Measurements from ENCODE around the gene AEBP1.

Gene AEBP1

DNA sequence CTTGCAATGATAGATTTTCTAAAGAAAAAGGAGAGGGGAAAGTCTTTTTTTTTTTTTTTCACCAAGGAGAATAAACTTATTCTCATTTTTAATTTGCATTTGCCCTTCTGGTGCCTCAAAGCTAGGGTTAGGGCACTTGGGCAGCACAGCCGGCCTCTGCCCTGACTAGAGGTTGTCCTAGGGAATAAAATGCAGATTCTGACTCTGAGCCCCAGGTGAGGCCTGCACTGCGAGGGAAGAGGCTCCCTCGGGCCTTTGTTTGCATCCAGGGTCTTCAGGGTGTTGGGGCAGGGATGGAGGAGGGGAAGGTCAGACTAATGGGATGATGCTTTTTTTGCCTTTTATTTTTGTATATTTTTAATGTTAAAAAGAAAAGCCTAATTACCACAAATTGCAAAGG is 29.1 kb downstream of the AEBP1 start:
- TF ChIP-seq, protein P1, sequence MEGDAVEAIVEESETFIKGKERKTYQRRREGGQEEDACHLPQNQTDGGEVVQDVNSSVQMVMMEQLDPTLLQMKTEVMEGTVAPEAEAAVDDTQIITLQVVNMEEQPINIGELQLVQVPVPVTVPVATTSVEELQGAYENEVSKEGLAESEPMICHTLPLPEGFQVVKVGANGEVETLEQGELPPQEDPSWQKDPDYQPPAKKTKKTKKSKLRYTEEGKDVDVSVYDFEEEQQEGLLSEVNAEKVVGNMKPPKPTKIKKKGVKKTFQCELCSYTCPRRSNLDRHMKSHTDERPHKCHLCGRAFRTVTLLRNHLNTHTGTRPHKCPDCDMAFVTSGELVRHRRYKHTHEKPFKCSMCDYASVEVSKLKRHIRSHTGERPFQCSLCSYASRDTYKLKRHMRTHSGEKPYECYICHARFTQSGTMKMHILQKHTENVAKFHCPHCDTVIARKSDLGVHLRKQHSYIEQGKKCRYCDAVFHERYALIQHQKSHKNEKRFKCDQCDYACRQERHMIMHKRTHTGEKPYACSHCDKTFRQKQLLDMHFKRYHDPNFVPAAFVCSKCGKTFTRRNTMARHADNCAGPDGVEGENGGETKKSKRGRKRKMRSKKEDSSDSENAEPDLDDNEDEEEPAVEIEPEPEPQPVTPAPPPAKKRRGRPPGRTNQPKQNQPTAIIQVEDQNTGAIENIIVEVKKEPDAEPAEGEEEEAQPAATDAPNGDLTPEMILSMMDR (IDR thresholded peaks at IDR 0.05), result no peak
- Histone ChIP-seq H3K27ac (no peak overlapping the region), H3K4me3 (no peak overlapping the region)
- no peak for DNase-seq (ENCODE audit: low spot score)

DNA sequence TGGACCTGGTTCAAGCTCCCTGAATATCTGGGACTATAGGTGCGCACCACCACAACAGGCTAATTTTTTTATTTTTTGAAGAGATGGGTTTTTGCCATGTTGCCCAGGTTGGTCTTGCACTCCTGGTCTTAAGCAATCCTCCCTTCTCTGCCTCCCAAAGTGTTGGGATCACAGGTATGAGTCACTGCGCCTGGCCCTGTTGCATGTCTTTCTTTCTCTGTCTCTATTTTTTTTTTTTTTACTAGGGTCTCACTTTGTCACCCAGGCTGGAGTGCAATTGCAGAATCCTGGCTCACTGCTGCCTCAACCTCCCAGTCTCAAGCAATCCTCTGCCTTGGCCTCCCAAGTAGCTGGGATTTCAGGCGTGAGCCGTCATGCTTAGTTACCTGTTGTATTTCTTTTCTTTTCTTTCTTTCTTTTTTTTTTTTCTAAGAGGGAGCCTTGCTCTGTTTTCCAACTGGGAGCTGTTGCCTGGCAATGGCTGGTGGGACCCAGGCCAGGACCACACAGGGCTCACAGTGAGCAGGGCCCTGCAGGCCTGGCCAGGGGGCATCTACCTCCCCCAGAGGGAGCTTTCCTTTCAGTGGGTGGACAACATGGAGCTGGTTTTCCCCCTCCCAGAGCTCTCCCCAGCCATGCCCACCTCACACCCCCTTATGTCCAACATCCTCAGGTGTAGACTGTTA is 30.9 kb downstream of the AEBP1 start:
- no peak overlapping the region for H3K27ac ChIP-seq
- TF ChIP-seq, protein P1 (IDR thresholded peaks at IDR 0.05), result no peak
- DNase-seq (ENCODE audit: low spot score), result no peak
- H3K4me3 ChIP-seq, result no peak overlapping the region

DNA sequence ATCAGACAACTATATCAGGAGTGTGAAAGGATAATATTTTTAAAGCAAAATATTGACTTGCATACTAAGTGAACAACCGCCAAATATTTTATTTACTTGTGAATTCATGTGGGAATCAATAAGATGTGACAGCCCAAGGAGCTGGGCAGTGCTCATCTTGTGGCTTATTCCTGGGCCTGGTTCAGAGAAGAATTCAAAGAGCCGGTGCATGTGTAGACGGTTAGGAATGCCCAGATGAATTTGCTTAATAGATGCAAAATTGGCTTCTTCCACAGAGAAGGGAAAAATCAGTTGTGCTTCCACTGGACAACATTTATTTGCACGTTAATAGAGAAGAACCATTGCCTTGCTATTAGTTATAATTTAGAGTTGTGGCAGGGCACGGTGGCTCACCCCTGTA is 32.6 kb downstream of the AEBP1 start:
- no peak overlapping the region for H3K4me3 ChIP-seq
- H3K27ac ChIP-seq, result no peak overlapping the region
- no peak for DNase-seq (ENCODE audit: low spot score)
- TF ChIP-seq, protein P1 (IDR thresholded peaks at IDR 0.05), result no peak

DNA sequence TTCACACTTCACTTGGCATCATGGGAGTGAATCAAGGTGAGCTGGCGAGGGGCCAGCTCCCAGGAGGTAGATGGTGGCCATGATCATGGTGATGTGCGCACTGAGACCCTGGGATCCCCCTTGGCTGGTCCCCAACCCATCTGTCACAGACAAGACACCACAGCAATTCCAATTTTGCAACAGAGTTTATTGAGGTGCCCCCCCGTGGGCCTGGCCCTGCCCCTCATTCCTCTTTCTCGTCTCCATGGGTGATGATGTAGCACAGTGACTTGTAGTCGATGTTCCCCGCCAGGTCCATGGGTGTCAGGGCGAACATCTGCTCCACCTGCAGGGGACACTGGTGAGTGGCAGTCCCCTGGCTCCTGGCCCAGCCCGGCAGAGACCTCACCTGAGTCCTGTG is 34.6 kb downstream of the AEBP1 start:
- DNase-seq (ENCODE audit: low spot score), result no peak
- TF ChIP-seq, protein P1 (IDR thresholded peaks at IDR 0.05), result no peak
- H3K27ac ChIP-seq, result no peak overlapping the region
- no peak overlapping the region for H3K4me3 ChIP-seq

DNA sequence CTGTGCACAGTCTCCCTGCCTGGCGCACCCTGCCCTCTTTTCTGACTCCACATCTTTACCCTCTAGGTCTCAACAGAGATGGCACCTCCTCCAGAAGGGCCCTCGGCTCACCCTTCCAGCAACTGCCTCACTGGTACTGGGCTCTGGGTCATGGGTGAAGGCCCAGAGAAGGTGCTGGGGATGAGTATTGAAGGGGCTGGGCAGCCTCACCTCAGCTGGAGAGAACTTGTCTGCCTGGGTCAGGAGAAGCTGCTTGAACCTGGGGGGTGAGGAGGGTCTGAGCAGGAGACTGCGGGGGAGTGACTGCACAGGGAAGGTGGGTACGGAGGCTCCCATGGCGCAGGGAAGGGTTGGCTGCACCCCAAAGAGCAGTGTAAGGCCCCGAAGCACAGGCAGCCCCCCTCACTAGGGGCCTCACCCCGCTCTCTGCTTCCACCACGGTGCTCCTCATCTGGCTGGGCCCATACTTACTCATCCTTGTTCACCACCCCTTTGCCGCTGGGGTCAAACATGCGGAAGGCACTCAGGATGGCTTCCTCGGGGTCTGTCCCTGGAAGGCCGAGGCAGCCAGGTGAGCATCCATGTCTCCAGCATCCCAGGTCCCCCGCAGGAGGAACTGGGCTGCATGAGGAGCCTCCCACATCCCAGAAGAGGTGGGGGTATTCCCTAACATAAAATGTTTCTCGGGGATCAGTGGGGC is 35.3 kb downstream of the AEBP1 start:
- DNase-seq (ENCODE audit: low spot score), result no peak
- TF ChIP-seq, protein P1 (IDR thresholded peaks at IDR 0.05), result no peak
- no peak overlapping the region for H3K4me3 ChIP-seq
- H3K27ac ChIP-seq, result no peak overlapping the region

DNA sequence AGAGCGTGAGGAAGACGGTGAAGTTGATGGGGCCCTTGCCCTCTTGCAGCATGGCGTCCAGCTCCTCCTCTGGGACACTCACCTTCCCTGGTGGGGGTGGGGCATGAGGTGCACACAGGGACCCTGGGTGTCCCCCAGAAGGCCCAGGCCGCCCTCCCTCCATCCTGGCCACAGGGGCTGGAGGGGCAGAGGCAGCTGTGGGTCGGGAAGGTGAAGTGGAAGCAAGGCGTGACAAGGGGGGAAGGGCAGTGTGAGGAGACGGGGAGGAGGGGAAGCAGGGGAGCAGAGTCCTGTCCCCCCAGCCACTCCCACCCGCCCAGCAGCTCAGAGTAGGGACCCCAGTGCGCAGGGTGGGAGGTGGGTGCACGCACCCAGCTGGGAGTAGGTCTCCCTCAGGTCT is 36.2 kb downstream of the AEBP1 start:
- Histone ChIP-seq H3K4me3 (no peak overlapping the region), H3K27ac (no peak overlapping the region)
- TF ChIP-seq, protein P1 (IDR thresholded peaks at IDR 0.05), result no peak
- no peak for DNase-seq (ENCODE audit: low spot score)

All from coronary artery (tissue), 2 donors.